Hippocampal formation (tissue), 2 donors: Measurements from ENCODE around the gene PSEN2.
A peak's percentile ranks its signal among the peaks of the same experiment; 100 is the strongest.
"Not testable (repeated sequence)": the region's sequence is repeated elsewhere in the genome, so short reads cannot be mapped to it uniquely, and the experiment has no call there.

Experiments
- DNase-seq, 2 donors: peaks; one replicate each; lab custom pipeline; 2025; lab: John Stamatoyannopoulos, UW

PSEN2 gene

GRCh38 chr1:226870401-226871279, at the start of gene PSEN2:
PSEN2 (plus strand) TSS chr1:226870616; CDS start chr1:226881908, 11,292 bp downstream.
- DNase-seq: peak; percentile 20 to 50

DNA sequence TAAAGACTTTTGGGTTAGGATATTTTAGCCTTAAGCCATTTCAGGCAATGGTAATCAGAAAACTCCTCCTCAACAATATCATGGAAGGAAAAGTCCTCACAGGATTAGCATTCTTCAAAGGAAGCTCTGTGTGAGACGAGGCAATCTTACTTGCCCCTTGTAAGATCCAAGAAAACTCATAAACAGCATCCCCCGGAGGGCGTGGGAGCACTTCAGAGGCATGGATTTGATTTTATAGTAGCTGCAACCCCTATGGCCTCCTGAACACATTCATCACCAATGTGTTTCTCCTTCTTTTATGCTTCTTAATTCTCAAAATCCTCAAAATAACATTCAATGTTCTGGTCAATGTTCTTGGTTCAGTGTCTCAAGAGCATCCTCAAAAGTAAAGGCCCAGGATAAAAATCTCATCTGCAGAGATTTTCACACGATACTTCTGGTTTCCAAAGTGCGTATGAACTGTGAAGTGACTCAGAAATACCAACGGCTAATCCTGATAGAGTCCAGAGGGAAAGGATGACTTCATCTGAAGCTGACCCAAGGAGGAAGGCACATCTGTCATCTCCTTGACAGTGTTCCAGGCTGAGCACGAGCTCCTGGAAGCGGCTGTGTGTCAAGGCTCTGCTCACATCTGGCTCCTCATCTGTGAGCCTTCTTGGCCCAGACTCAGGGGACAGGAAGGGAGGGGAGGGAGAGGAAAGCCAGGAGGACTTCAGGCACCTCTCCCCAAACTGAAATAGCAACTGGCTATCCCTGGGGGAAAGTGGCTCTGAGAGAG, 49.3 kb upstream of the PSEN2 start:
- DNase-seq: no peak

- DNase-seq: no peak
Measured at GRCh38 chr1:226821719-226822085, 48.7 kb upstream of the PSEN2 start.

DNA sequence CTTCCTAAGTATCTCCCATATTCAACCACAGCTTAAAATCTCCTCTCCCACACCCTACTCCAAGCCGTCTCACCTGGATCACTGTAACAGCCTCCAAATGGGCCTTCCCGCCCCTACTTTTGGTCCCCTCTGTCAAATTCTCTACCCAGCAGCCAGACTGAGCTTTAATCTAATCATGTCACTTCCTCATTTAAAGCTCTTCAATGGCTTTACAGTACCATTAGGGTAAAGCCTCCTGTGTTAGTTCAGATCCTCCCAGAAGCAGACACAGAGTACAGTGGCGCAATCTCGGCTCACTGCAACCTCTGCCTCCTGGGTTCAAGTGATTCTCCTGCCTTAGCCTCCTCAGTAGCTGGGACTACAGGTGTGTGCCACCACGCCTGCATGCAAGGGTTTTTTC, 46.8 kb upstream of the PSEN2 start:
- DNase-seq: no peak

- peak; percentile 59 to 70 for DNase-seq
Measured at GRCh38 chr1:226825037-226825745, 45.2 kb upstream of the PSEN2 start.

DNA sequence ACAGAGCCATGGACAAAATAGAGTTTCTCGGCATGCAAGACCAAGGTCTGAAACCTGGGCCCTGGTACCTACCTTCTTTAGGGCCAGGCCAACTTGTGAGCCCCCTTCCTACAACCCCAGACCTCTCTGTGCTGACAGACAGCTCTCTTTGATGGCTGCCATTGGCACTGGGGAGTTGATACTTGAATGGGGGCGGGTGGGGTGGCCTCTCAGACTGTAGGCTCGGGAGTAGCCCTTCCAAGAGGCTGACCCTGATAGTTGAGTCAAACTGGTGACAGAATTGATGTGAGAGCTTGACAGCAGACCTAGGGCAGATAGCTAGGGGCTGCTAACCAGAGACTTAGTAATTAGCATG, 44.7 kb upstream of the PSEN2 start:
- DNase-seq: no peak

DNA sequence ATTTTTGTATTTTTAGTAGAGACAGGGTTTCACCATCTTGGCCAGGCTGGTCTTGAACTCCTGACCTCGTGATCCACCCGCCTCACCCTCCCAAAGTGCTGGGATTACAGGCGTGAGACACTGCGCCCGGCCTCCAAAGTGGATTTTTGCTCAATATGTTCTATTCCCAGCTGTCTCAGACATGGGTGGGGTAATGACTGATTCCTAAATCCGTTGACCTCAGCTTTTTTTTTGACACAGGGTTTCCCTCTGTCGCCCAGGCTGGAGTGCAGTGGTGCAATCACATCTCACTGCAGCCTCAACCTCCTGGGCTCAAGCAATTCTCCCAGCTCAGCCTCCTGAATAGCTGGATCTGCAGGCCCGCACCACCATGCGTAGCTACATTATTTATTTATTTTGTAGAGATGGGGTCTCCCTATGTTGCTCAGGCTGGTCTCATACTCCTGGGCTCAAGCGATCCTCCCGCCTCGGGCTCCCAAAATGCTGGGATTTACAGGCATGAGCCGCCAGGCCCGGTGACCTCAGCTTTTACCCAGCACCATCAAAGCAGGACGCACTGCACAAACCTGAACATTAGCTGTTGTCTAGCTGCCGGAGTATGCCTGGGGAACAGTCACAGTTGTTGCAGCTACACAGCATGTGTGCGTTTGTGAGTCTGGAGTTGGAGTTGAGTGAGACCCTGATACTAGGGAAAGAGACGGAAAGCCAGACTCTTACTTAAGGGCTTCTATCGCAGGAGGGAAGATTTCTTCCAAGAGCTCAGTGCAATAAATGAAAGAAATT, 43.7 kb upstream of the PSEN2 start:
- DNase-seq: no peak

DNA sequence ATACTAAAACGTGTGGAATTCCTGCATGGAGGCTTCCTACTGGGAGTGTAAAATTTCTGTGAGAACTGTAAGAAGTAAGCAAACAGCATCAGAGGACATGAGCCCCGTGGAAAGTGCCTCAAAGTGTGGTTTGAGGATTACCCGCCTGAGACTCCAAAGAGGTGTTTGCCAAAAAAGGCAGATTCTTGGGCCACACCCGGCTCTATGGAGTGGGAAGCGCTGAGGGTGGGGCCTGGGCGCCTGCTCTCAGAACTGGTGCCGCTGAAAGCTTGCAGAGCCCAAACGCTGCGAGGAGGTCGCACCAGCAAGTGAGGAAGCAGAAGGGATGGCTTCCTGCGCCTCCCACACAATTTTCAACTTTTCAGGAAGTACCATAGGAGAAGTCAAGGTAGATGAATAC, 43.0 kb upstream of the PSEN2 start:
- DNase-seq: no peak

DNA sequence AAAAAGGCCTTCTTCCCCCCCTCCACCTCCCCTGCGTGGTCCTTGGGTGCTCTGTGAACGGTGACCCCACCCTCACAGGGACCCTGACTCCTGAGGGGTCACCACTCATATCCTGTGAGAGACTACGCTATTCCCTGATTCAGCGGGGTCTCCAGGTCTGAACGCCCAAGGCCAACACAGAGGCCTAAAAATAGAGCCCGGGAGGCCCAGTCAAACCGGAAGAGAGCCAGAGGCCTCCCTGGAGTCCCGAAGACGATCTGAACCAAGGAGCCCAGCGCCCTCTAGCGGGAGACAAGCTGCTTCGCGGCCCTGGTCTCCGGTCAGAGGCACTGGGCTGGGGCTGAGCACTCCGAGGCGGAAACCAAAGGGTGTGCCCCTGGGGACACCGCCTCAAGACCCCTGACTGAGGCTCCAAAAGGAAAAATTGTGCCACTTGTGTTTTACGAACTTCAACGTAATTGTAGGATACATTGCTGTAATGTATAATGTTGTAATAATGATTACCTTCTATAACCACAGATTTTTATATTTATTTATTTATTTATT, 42.4 kb upstream of the PSEN2 start:
- DNase-seq: peak; percentile 89 to 92

DNA sequence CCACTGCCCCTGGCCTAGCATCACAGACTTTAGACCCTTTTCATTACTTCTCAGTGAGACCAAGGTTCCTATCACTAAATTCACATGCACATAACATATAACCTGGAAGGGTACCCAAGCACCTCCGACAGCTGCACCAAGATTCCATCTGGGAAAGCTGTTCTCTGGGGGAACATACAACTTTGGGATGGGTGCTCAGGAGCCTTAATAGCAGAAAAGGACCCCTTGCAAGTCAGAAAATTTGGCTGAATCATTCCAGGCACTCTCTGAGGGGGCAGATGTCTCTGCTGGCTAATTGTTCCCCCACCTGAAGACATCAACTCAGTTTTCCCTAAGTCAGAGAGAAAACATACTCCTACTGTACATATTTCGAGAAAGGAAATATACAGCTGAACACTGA, 41.3 kb upstream of the PSEN2 start:
- no peak for DNase-seq

DNA sequence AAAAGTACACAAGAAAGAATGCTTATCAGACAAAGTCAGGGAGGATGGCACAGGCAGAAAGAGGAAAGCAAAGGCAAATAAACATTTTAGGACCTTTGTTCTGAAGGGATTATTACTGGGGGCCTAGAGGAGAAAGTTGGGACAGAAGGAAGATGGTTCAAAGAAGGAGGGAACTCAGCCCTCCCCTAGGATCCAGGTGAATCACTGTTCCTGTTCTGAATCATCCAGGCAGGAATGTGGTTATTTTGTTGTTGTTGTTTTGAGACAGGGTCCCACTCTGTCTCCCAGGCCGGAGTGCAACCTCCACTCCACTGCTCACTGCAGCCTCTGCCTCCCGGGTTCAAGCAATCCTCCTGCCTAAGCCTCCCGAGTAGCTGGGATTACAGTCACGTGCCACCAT, 38.5 kb upstream of the PSEN2 start:
- no peak for DNase-seq

- DNase-seq: no peak
Measured at GRCh38 chr1:226832613-226833012, 37.8 kb upstream of the PSEN2 start.

DNA sequence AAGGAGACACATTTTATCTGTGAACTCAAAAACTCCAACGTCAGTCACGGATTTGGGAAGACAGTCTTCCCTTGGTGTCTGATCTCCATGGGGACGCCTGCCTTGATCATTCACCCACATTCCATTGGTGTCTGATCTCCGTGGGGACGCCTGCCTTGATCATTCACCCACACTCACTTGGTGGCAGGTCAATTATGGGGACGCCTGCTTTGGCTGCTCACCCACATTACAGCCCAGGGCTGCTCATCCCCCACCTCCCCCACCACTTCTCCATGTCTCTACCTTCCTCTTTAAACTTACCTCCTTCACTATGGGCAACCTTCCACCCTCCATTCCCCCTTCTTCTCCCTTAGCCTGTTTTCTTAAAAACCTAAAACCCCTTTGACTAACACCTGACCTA, 36.2 kb upstream of the PSEN2 start:
- DNase-seq: not testable (repeated sequence)

- DNase-seq: not testable (repeated sequence)
Measured at GRCh38 chr1:226835396-226835795, 35.0 kb upstream of the PSEN2 start.

GRCh38 chr1:226837966-226838365, 32.5 kb upstream of the PSEN2 start:
- not testable (repeated sequence) for DNase-seq

- no peak for DNase-seq
Measured at GRCh38 chr1:226838456-226838855, 32.0 kb upstream of the PSEN2 start.

- DNase-seq: no peak
Measured at GRCh38 chr1:226845624-226846023, 24.8 kb upstream of the PSEN2 start.

DNA sequence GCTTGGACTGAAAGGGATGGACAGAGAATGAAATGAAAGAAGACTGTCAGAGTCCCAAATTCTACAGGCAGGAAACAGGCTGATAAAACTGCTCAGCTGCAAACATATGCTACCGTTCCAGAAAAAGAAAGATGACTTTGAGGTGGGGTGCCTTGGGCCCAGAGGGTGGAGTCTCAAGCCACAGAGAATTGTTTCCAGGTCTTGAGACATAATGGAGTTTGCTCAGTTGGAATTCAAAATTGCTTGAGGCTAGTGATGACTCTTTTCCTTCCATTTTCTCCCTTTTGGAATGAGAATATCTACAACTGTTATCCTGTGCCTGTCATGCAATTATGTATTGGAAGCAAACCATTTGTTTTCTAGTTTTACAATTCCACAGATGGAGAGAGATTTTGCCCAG, 23.6 kb upstream of the PSEN2 start:
- DNase-seq: no peak

GRCh38 chr1:226854548-226854947, 15.9 kb upstream of the PSEN2 start:
- DNase-seq: not testable (repeated sequence)

DNA sequence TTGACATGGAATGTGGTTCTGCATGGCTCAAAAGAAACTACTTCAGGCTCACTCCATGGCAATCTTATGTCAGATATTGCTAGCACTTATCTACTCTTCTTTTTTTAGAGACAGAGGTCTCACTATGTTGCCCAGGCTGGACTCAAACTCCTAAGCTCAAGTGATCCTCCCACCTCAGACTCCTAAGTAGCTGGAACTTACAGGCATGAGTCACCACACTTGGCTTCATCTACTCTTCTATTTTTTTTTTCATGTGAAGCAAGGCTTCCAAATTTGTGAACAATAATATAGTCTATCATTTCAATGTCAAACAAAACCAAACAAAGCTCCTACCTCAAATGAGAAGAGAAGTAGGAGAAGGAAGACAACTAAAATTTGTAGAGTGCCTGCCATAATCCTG, 7.5 kb upstream of the PSEN2 start:
- DNase-seq: no peak

GRCh38 chr1:226863446-226863845, 7.0 kb upstream of the PSEN2 start:
- no peak for DNase-seq
